GM19328 (cell line): Measurements from ENCODE around the gene VWA5B1.
"Not testable (repeated sequence)": the region's sequence is repeated elsewhere in the genome, so short reads cannot be mapped to it uniquely, and the experiment has no call there.

Source experiments
- ATAC-seq: cut with Tn5 transposase; IDR thresholded peaks from one replicate; pipeline ENCODE4 v1.9.1; 2021; ENCODE audit warnings: mild to moderate bottlenecking, moderate library complexity; ENCODE audit not compliant: unreplicated experiment

The VWA5B1 gene

GRCh38 chr1:20290624-20291597, at the start of gene VWA5B1:
Gene VWA5B1 (plus strand): TSS chr1:20290875. CDS start chr1:20310602, 19,727 bp downstream.
- ATAC-seq: no peak

DNA sequence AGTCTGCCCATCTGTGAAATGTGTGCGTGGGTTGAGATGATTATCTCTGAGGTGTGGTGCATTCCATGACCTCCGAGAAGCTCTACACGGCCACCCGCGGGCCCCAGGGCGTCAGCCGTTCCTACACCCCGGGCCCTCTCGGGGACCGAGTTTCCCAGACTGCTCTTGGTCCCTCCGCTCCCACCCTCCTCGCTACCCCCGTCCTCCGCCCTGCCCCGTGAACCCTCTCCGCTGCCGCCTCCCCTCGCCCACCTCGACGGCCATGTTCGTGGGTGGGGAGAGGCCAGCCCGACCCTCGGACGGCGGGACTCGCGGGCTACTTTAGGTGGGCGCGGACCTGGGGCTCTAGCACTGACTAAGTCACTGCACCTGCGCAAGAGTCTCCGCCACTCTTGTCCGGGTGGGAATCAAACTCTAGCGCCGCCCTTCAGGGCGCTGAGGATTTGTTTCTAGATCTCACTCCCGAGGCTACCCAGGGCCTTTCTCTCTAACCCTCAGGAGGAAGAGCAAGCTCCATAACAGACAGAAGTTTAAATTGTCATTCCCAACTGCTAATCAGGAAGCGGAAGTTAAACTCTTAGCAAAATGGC, 47.7 kb upstream of the VWA5B1 start:
- ATAC-seq: no peak

- ATAC-seq: no peak
Measured at GRCh38 chr1:20248971-20249612, 41.6 kb upstream of the VWA5B1 start.

GRCh38 chr1:20250340-20250989, 40.2 kb upstream of the VWA5B1 start:
- ATAC-seq: no peak

DNA sequence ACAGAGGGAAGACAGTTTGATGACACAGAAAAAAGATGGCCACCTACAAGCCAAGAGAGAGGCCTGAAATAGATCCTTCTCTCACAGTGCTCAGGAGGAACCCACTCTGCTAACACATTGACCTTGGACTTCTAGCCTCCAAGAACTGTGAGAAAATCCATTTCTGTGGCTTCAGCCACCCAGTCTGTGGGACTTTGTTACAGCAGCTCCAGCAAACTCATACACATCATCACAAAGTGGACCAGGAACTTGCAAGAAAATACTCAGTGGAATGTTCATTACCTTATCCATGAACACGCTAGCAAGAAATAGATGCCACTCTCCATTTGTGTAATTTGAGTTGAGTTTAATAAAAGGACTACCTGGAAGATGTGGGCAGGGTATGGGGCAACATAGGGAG, 38.1 kb upstream of the VWA5B1 start:
- no peak for ATAC-seq

DNA sequence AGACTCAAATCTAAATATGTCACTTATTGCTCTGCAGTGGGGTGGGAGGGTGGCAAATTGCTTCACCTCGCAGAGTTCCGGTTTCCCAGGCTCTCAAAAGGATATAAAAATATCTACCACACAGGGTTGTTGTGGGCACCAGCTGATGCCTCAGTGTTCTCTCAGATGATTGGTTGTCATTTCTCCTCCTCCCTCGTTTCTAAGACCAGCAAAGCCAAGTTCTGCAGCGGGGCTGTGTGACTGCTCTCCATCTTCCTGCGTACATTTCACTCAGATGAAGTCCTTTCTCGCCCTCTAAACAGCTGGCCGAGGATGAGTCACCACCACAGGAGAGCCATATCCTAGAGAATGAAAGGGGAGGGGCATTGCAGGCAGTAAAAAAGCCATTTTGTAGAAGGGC, 35.0 kb upstream of the VWA5B1 start:
- no peak for ATAC-seq

GRCh38 chr1:20259646-20260045, 31.0 kb upstream of the VWA5B1 start:
- ATAC-seq: no peak

DNA sequence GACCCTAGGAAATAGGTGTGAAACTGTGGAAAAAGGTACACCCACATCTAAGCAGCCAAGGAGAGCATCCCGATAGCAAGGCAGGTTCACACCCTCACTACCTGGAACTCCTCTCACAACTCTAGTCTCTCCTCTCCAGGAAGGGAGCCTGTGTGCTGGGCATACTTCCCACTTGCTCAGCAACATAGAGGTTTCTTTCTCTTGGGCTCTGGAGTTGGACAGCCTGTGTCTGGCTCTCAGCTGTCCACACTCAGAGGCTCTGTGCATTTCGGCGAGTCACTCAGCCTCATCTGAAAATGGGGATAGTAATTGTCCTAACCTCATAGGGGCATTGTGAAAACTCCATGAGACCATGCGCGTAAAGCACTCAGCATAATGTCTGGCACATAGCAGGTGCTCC, 29.6 kb upstream of the VWA5B1 start:
- no peak for ATAC-seq

GRCh38 chr1:20262810-20263534, 27.7 kb upstream of the VWA5B1 start:
- ATAC-seq: no peak

DNA sequence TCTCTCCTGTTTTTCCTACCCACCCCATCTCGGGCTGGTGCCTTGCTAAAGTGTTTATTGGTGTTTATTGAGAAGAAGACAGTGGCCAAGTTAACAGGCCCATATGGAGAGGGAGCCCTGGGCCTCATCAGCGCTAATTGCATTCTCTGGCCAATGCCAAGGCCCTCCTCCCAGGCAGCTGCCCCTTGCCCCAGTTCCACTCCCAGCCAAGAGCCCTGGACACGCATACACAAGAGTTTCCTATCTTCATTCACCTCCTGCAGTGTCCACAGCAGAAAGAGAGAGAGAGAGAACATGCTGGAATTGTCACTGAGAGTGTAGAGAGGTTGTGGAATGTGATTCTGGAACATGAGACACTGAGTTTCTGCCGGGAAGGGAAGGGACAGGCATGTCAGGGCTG, 25.4 kb upstream of the VWA5B1 start:
- no peak for ATAC-seq

DNA sequence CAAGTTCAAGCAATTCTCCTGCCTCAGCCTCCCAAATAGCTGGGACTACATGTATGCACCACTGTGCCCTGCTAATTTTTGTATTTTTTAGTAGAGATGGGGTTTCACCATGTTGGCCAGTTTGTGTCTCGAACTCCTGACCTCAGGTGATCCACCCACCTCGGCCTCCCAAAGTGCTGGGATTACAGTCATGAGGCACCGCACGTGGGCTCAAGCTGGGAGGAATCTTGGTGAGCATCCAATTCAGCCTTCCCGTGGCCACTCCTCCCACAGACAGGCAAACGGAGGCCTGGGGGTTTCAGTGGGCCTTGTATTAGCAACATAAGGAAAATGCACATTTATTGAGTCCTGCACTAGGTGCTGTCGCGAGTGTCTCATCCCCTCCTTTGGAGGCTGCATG, 24.5 kb upstream of the VWA5B1 start:
- no peak for ATAC-seq

GRCh38 chr1:20266642-20267041, 24.0 kb upstream of the VWA5B1 start:
- no peak for ATAC-seq

- ATAC-seq: no peak
Measured at GRCh38 chr1:20271498-20272400, 18.9 kb upstream of the VWA5B1 start.

GRCh38 chr1:20273716-20274115, 17.0 kb upstream of the VWA5B1 start:
- not testable (repeated sequence) for ATAC-seq

- ATAC-seq: no peak
Measured at GRCh38 chr1:20275319-20275925, 15.3 kb upstream of the VWA5B1 start.

- no peak for ATAC-seq
Measured at GRCh38 chr1:20276485-20277159, 14.1 kb upstream of the VWA5B1 start.

DNA sequence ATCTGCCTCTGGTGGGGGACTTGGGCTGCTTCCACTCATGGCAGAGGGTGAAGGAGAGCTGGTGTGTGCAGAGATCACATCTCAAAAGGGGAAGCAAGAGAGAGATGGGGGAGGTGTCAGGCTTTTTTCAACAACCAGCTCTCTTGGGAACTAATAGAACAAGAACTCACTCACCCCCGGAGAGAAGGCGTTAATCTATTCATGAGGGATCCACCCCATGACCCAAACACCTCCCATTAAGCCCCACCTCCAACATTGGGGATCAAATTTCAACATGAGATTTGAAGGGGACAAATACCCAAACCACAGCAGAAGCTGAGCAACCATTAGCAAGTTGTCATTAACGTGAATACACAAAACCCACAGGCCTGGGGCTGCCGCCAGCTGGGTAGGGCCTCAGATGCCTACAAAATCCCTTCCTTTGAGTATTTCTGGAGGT, 12.0 kb upstream of the VWA5B1 start:
- no peak for ATAC-seq

DNA sequence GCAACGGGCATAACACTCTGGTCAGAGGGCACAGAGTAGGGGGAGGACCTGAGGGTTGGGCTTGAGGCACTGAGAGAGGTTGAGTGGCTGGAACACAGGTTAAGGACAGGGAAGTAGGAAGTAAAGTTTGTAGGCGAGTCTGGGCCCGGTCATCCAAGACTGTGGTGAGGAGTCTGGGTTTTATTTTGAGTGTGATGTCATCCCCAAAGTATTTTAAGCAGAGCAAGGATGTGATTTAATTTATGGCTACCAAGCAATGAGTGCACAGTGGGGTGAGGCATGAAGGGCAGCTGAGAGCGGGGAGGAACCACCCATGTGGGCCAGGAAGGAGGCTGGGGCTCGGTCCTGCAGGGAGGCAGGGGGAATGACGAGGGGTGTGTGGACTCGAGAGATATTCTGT, 11.2 kb upstream of the VWA5B1 start:
- no peak for ATAC-seq

GRCh38 chr1:20280341-20280740, 10.3 kb upstream of the VWA5B1 start:
- ATAC-seq: no peak
